Left lobe of liver (tissue), 2 donors: Measurements from ENCODE around the gene NAXE. TPM values are rescaled to one million over a fixed set of nuclear protein-coding genes. Genes with fewer than 3 reads are reported as not detected.
"Not testable (repeated sequence)": the region's sequence is repeated elsewhere in the genome, so short reads cannot be mapped to it uniquely, and the experiment has no call there.

ENCODE experiments used
- ATAC-seq: fragments of 200-7000 bp; cut with Tn5 transposase; one replicate; pipeline ENCODE4 v1.9.1; 2020; ENCODE audit warnings: mild to moderate bottlenecking, moderate library complexity
- DNase-seq: peaks from one replicate; pipeline ENCODE4 v3.0.0-alpha.2; 2020; ENCODE audit warnings: low spot score
- total RNA-seq: library from RNA; stranded (reverse); gene quantifications from one replicate; pipeline ENCODE4 v1.2.1, GENCODE V29; 2021
- donor health status: DM: no; HTN: no; CAD: no; lungs with moderate emphysema.
- donor health status: DM: no; HTN: yes; CAD: no.

The NAXE gene
- total RNA-seq, 1 donor from 2014 or later, result 51.2 TPM

- ATAC-seq, result no peak
- no peak for DNase-seq
Observed at GRCh38 chr1:156592158-156592909, 758 bp downstream of the NAXE start.

- DNase-seq (no peak), ATAC-seq (no peak)
Observed at GRCh38 chr1:156592910-156593660, 1.5 kb downstream of the NAXE start.

- DNase-seq, result no peak
- ATAC-seq, result no peak
Observed at GRCh38 chr1:156593661-156593989, 2.0 kb downstream of the NAXE start.

GRCh38 chr1:156594190-156594589 is 2.6 kb downstream of the NAXE start:
- no peak for ATAC-seq
- no peak for DNase-seq

GRCh38 chr1:156595016-156595415 is 3.4 kb downstream of the NAXE start:
- no peak for DNase-seq

GRCh38 chr1:156596426-156596825 is 4.8 kb downstream of the NAXE start:
- no peak for DNase-seq
- no peak for ATAC-seq

More at GRCh38 chr1:156595016-156595415, 3.4 kb downstream of the NAXE start:
- ATAC-seq, result no peak

GRCh38 chr1:156598125-156598524 is 6.5 kb downstream of the NAXE start:
- no peak for ATAC-seq
- DNase-seq, result no peak

- no peak for DNase-seq
- ATAC-seq, result no peak
Observed at GRCh38 chr1:156598731-156599432, 7.3 kb downstream of the NAXE start.

- ATAC-seq (no peak), DNase-seq (no peak)
Observed at GRCh38 chr1:156599811-156600210, 8.2 kb downstream of the NAXE start.

GRCh38 chr1:156600733-156601121 is 9.2 kb downstream of the NAXE start:
- DNase-seq (no peak), ATAC-seq (peak; percentile 10)

- ATAC-seq (peak; percentile 93), DNase-seq (peak; percentile 79)
Observed at GRCh38 chr1:156601122-156601830, 9.7 kb downstream of the NAXE start, which contains the start of gene GPATCH4. TSS of gene GPATCH4 (minus strand) at chr1:156601479.

- ATAC-seq, result no peak
Observed at GRCh38 chr1:156601892-156602291, 10.3 kb downstream of the NAXE start.

GRCh38 chr1:156602557-156602993 is 11.0 kb downstream of the NAXE start:
- ATAC-seq, result no peak
- no peak for DNase-seq

More at GRCh38 chr1:156601892-156602291, 10.3 kb downstream of the NAXE start:
- no peak for DNase-seq

- not testable (repeated sequence) for DNase-seq, ATAC-seq
Observed at GRCh38 chr1:156607344-156607743, 15.8 kb downstream of the NAXE start.

GRCh38 chr1:156608036-156608674 is 16.6 kb downstream of the NAXE start:
- DNase-seq (no peak), ATAC-seq (peak; percentile 100)

- ATAC-seq, result peak; percentile 33
- no peak for DNase-seq
Observed at GRCh38 chr1:156608981-156609380, 17.4 kb downstream of the NAXE start.

GRCh38 chr1:156610072-156610471 is 18.5 kb downstream of the NAXE start:
- ATAC-seq, DNase-seq: not testable (repeated sequence)

GRCh38 chr1:156612666-156613065 is 21.1 kb downstream of the NAXE start:
- DNase-seq, result no peak
- no peak for ATAC-seq

- DNase-seq (no peak), ATAC-seq (no peak)
Observed at GRCh38 chr1:156615946-156616345, 24.4 kb downstream of the NAXE start.

- no peak for DNase-seq
- ATAC-seq, result peak; percentile 47
Observed at GRCh38 chr1:156616463-156616862, 24.9 kb downstream of the NAXE start.
